OCI-LY7 (cell line): ENCODE data around the gene OXSR1. TPM values are rescaled to one million over a fixed set of nuclear protein-coding genes. Genes with fewer than 3 reads are reported as not detected.

Source experiments
- BruUV-seq: library from RNA; stranded (reverse); fragments of 400-500 nt; replicated peaks from 2 replicates; lab custom pipeline; 2021; lab: Mats Ljungman, UMichigan
- CTCF ChIA-PET: fragments of 300-600 bp; sonication (Branson Sonifier 250); formaldehyde crosslinking; loops from one replicate; lab custom pipeline; 2022; ENCODE audit warnings: antibody characterized with exemption; ENCODE audit not compliant: unreplicated experiment; lab: Charles Lee
- POLR2A ChIA-PET: fragments of 300-600 bp; sonication (Branson Sonifier 250); formaldehyde crosslinking; loops from one replicate; lab custom pipeline; 2022; ENCODE audit warnings: antibody characterized with exemption; lab: Charles Lee
- DNase-seq: peaks from one replicate; pipeline ENCODE4 v3.0.0-alpha.2; 2015; ENCODE audit warnings: low spot score
- H2AFZ ChIP-seq: fragments of 200-600 bp; sonication (generic), shearing (Covaris generic); 2 replicates; pipeline ENCODE4 v1.6.1; 2014; ENCODE audit warnings: mild to moderate bottlenecking, antibody characterized with exemption, low read length, moderate library complexity
- H3K27ac ChIP-seq: fragments of 200-600 bp; sonication (generic); 2 replicates; pipeline ENCODE4 v1.5.1; 2014; ENCODE audit warnings: mixed run types, low read depth, mild to moderate bottlenecking, moderate library complexity, low read length, inconsistent platforms; ENCODE audit not compliant: poor library complexity, severe bottlenecking
- H3K36me3 ChIP-seq: fragments of 200-600 bp; sonication (generic); 2 replicates; pipeline ENCODE4 v1.6.1; 2014; ENCODE audit warnings: mild to moderate bottlenecking, antibody characterized with exemption, low read length, moderate library complexity, mixed read lengths; ENCODE audit not compliant: insufficient read depth
- H3K4me1 ChIP-seq: fragments of 200-600 bp; sonication (generic); 2 replicates; pipeline ENCODE4 v1.5.1; 2014; ENCODE audit warnings: mild to moderate bottlenecking, low read length; ENCODE audit not compliant: insufficient read depth, poor library complexity, severe bottlenecking
- H3K4me2 ChIP-seq: fragments of 200-600 bp; sonication (generic); 2 replicates; pipeline ENCODE4 v1.6.1; 2014; ENCODE audit warnings: mild to moderate bottlenecking, low read length
- H3K4me3 ChIP-seq: fragments of 200-600 bp; sonication (generic); 2 replicates; pipeline ENCODE4 v1.5.1; 2014; ENCODE audit warnings: mild to moderate bottlenecking, low read depth, low read length; ENCODE audit not compliant: poor library complexity, severe bottlenecking
- H3K79me2 ChIP-seq: fragments of 200-600 bp; sonication (generic); 2 replicates; pipeline ENCODE4 v1.6.1; 2016; ENCODE audit warnings: low read depth, mild to moderate bottlenecking, low read length, moderate library complexity, mixed read lengths; ENCODE audit not compliant: insufficient read depth
- H3K9me2 ChIP-seq: fragments of 200-600 bp; sonication (generic); 2 replicates; pipeline ENCODE4 v1.6.1; 2016; ENCODE audit warnings: mild to moderate bottlenecking, low read length, mixed read lengths; ENCODE audit not compliant: insufficient read depth
- H3K9me3 ChIP-seq: fragments of 200-600 bp; sonication (generic); 2 replicates; pipeline ENCODE4 v1.6.1; 2014; ENCODE audit warnings: mild to moderate bottlenecking, mixed run types, low read length, mixed read lengths
- H4K20me1 ChIP-seq: fragments of 200-600 bp; sonication (generic); 2 replicates; pipeline ENCODE4 v1.6.1; 2014; ENCODE audit warnings: mild to moderate bottlenecking, antibody characterized with exemption, low read length, moderate library complexity, mixed read lengths; ENCODE audit not compliant: insufficient read depth
- EZH2phosphoT487 ChIP-seq: fragments of 200-600 bp; sonication (generic); IDR thresholded peaks from 2 replicates; pipeline ENCODE4 v1.6.1; 2018; ENCODE audit warnings: low read depth, borderline replicate concordance, mild to moderate bottlenecking, mixed run types, antibody characterized with exemption, low read length, moderate library complexity, mixed read lengths
- intact Hi-C: fragments of 100-400 bp; cut with micrococcal nuclease; formaldehyde crosslinking; loops from one replicate; pipeline ENCODE4 v1.10.0; 2022; ENCODE audit not compliant: unreplicated experiment
- total RNA-seq, 2 experiments: library from RNA; depleted of rRNA in 1 of 2; stranded (reverse); fragments of >200 nt in 1 of 2; shearing (Covaris generic) in 1 of 2; gene quantifications; 2 replicates each; pipeline ENCODE4 v1.2.3, GENCODE V29; 2014 to 2022
- TF ChIP-seq, protein P1 (sequence below): fragments of 200-600 bp; sonication (generic); conservative IDR thresholded peaks from 2 replicates; pipeline ENCODE4 v1.5.1; 2014; ENCODE audit warnings: mild to moderate bottlenecking, antibody characterized with exemption, low read length, moderate library complexity, mixed read lengths

OXSR1 gene
- total RNA-seq, 2 experiments from 2014 or later: 21.4 to 43.7 TPM

DNA sequence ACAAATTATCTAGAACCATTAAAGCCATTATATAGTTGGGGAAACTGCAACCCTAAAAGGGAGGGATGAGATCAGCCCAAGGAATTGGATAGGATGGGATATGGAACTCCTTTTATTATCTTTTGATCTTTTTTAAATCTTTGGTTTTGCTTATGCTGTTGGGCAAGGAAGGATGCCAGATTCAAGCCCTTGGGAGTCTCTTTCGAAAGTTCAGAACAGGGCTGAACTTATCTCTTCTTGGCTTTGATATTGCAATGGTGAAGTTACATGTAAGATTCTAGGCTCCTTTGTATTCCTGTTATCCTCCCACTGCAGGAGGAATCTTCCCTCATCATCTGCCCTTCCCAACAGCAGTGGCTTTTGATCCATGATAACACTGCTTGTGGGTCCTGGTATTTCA is 90.3 kb downstream of the OXSR1 start:
- POLR2A ChIA-PET: interaction anchor here (0.7 to 1.2 kb wide), 2 partner anchors 30 to 239 kb away, joined by 3 read pairs; no protein-coding TSS in a partner anchor
- Histone ChIP-seq H3K27ac (no peak overlapping the region), H3K79me2 (no peaks in the 10 kb centered on the region), H3K4me3 (no peak overlapping the region), H4K20me1 (no peaks in the 10 kb centered on the region), H3K36me3 (peaks cover 51% of the 10 kb centered on the region), H2AFZ (no peak overlapping the region), H3K4me2 (no peak overlapping the region), H3K9me2 (no peaks in the 10 kb centered on the region), H3K4me1 (no peaks in the 10 kb centered on the region), H3K9me3 (no peaks in the 10 kb centered on the region)
- no peak for DNase-seq
- CTCF ChIA-PET: no interaction called here
- BruUV-seq: no TSS peak
- intact Hi-C loops: no loop called here
- TF ChIP-seq EZH2phosphoT487: no peak
- TF ChIP-seq, protein P1, sequence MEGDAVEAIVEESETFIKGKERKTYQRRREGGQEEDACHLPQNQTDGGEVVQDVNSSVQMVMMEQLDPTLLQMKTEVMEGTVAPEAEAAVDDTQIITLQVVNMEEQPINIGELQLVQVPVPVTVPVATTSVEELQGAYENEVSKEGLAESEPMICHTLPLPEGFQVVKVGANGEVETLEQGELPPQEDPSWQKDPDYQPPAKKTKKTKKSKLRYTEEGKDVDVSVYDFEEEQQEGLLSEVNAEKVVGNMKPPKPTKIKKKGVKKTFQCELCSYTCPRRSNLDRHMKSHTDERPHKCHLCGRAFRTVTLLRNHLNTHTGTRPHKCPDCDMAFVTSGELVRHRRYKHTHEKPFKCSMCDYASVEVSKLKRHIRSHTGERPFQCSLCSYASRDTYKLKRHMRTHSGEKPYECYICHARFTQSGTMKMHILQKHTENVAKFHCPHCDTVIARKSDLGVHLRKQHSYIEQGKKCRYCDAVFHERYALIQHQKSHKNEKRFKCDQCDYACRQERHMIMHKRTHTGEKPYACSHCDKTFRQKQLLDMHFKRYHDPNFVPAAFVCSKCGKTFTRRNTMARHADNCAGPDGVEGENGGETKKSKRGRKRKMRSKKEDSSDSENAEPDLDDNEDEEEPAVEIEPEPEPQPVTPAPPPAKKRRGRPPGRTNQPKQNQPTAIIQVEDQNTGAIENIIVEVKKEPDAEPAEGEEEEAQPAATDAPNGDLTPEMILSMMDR: no peak

DNA sequence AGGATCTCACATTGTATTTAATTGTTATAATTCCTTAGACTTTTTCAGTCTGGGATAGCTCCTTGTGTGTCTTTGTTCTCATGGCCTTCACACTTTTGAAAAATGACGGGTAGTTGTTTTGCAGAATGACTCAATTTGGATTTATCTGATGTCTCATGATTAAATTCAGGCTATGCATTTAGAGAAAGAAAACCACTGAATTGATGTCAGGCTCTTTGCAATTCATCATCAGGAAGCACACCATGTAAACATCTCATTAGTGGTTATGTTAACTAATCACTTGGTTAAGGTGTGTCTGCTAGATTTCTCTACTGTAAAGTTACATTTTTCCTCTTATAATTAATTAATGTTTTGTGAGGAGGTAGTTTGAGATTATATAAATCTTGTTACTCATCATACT is 92.2 kb downstream of the OXSR1 start:
- DNase-seq: no peak
- Histone ChIP-seq H3K4me2 (no peak overlapping the region), H3K9me2 (no peaks in the 10 kb centered on the region), H3K27ac (no peak overlapping the region), H3K9me3 (no peaks in the 10 kb centered on the region), H3K4me1 (no peaks in the 10 kb centered on the region), H3K79me2 (no peaks in the 10 kb centered on the region), H4K20me1 (no peaks in the 10 kb centered on the region), H3K36me3 (peaks cover 37% of the 10 kb centered on the region), H3K4me3 (no peak overlapping the region), H2AFZ (no peak overlapping the region)
- TF ChIP-seq EZH2phosphoT487: no peak
- TF ChIP-seq, protein P1: no peak
- BruUV-seq: no TSS peak
- ChIA-PET POLR2A (interaction anchor here (0.6 kb wide), 1 partner anchor 10 kb away, joined by 3 read pairs; no protein-coding TSS in a partner anchor), CTCF (no interaction called here)
- intact Hi-C loops: no loop called here

DNA sequence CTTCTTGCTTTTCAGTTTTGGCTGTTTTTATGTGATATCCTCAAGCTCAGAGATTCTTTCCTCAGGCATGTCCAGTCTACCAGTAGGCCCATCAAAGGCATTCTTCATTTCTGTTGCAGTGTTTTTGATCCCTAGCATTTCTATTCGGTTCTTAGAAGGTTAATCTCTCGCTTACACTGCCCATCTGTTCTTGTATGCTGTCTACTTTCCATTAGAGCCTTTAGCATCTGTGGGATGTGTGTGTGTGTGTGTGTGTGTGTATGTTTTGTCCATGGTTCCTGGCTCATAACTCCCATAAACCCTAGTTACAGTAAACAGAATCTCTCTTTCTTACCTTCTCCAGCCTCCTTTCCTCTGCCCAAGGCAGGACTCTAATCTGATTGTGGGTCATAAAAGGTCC is 95.1 kb downstream of the OXSR1 start:
- Histone ChIP-seq H3K4me2 (no peak overlapping the region), H2AFZ (no peak overlapping the region), H4K20me1 (no peaks in the 10 kb centered on the region), H3K79me2 (no peaks in the 10 kb centered on the region), H3K4me1 (no peaks in the 10 kb centered on the region), H3K27ac (no peak overlapping the region), H3K4me3 (no peak overlapping the region), H3K36me3 (peaks cover 10% of the 10 kb centered on the region; the same call in 1 of the 2 replicates), H3K9me2 (no peaks in the 10 kb centered on the region), H3K9me3 (no peaks in the 10 kb centered on the region)
- intact Hi-C loops: no loop called here
- CTCF ChIA-PET: no interaction called here
- POLR2A ChIA-PET: no interaction called here
- no TSS peak for BruUV-seq
- TF ChIP-seq, protein P1: no peak
- no peak for TF ChIP-seq EZH2phosphoT487
- DNase-seq: no peak
